AG09319 (cell line): ENCODE data around the gene HRH1.

Source experiments
- DNase-seq: peaks from one replicate; pipeline ENCODE4 v3.0.0-alpha.2; 2010; ENCODE audit warnings: low read depth; ENCODE audit errors: extremely low read depth
- TF ChIP-seq, protein P1 (sequence below): IDR thresholded peaks from 2 replicates; pipeline ENCODE4 v1.5.1; 2011; ENCODE audit warnings: low read depth, mild to moderate bottlenecking, inconsistent platforms, low read length, moderate library complexity

The HRH1 gene

DNA sequence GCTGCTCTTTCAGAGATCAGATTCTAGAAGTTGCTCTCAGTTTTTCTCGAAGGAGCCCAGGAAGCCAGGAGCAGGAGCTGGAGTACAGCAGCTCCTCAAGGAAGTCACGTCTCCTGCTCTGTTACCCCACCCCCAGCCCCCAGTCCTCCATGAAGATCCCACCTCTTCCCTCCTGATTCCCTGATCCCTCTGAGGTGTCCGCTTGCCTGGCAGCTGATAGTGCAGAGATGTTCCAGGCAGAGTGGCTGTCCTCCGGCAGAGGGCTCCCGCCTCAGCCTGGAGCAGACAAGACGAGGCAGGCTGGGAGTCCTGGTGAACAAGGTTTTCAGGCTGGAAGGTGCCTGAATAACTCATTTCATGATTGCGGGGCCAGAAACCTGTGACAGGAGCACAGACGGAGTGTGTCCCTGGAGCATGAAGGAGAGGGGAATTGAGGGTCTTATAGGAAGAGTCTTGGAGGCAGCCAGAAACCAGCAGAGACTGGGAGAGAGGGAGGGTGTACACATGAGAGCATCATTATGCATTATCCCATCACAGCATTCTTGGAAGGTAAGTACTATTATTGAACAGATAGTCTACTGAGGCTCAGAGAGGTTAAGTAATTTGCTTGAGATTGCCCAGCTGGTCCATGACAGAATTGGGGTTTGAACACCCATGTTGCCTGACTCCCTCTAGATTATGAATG, 1.2 kb downstream of the HRH1 start:
- DNase-seq = peak; percentile 62

DNA sequence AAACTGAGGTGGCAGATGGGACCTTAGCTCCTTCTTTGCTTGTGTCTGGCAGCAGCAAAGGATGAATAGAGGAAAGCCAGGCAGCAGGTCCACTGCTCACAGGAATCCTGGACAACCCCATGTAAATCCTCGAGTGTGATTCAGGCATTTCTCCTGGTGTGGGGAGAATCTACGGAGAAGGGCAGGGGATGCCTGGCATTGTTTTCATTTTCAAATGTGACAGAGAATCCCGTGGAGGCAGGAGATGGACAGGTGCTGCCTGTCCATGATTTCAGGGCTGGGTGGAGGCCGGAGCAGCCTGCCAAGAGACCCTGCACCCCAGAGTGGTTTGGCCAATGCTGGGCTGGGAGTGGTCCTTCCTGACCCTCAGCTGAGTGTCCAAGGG, 1.7 kb downstream of the HRH1 start:
- TF ChIP-seq, protein P1, sequence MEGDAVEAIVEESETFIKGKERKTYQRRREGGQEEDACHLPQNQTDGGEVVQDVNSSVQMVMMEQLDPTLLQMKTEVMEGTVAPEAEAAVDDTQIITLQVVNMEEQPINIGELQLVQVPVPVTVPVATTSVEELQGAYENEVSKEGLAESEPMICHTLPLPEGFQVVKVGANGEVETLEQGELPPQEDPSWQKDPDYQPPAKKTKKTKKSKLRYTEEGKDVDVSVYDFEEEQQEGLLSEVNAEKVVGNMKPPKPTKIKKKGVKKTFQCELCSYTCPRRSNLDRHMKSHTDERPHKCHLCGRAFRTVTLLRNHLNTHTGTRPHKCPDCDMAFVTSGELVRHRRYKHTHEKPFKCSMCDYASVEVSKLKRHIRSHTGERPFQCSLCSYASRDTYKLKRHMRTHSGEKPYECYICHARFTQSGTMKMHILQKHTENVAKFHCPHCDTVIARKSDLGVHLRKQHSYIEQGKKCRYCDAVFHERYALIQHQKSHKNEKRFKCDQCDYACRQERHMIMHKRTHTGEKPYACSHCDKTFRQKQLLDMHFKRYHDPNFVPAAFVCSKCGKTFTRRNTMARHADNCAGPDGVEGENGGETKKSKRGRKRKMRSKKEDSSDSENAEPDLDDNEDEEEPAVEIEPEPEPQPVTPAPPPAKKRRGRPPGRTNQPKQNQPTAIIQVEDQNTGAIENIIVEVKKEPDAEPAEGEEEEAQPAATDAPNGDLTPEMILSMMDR = no peak
- DNase-seq = no peak

More for the DNA sequence above, 1.2 kb downstream of the HRH1 start:
- TF ChIP-seq, protein P1 = peak; percentile 99

DNA sequence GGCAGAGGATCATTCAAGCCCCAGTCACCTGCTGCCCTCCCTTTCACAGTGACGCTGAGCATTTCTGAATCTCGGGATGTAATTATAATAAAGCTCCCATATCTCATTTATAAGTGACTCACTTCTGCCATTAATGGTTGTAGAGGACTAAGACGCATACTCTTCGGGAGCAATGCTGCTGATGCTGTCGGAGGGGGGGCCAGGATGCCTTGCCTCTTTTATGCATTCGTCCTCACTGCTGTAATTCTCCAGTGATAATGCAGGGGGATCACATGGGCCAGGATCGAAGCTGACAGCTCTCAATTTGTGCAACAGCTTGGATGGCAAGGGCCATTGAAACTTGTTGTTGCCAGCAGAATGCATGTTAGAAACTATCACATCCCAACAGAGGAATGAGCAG, 3.1 kb downstream of the HRH1 start:
- no peak for DNase-seq
- TF ChIP-seq, protein P1 = no peak

DNA sequence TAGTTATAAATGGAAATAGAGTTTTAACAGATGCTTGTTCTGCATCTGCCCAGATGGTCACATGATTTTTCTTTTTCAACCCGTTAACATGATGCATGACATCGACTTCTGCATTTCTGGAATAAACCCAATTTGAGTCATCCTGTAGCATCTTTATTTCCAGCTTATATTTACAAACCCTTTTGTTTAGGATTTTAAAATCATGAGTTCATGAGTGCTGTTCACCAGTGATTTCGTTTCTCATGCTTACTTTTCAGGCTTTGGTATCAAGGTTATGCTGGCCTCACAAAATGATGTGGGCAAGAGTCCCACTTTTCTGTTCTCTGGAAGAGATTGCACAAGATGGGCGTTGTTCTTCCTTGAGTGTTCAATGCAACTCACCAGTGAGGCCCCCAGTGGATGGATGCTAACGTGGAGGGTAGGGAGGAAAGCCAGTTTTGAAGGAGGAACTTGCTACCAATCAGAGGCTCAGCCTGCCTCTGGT, 5.2 kb downstream of the HRH1 start:
- TF ChIP-seq, protein P1 = peak; percentile 23
- peak; percentile 83 for DNase-seq

DNA sequence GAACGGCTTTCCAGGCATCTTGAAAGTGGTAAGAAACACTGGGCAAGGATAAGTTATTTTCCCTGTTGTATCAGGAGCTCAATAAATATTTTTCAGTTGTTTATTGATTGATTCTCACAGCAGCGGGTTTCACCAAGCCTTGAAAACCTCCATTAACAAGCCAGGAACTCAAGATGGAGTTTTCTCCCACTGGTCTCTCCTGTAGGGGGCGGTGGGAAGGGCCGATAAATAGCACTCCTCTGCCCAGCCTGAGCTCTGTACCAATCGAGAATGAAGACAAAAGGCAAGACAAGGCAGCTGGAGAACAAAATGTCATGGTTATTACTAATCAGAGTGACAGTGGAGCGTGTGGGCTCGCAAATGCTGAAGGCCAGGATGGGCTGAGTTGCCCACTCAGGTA, 7.4 kb downstream of the HRH1 start:
- no peak for DNase-seq
- TF ChIP-seq, protein P1 = no peak

DNA sequence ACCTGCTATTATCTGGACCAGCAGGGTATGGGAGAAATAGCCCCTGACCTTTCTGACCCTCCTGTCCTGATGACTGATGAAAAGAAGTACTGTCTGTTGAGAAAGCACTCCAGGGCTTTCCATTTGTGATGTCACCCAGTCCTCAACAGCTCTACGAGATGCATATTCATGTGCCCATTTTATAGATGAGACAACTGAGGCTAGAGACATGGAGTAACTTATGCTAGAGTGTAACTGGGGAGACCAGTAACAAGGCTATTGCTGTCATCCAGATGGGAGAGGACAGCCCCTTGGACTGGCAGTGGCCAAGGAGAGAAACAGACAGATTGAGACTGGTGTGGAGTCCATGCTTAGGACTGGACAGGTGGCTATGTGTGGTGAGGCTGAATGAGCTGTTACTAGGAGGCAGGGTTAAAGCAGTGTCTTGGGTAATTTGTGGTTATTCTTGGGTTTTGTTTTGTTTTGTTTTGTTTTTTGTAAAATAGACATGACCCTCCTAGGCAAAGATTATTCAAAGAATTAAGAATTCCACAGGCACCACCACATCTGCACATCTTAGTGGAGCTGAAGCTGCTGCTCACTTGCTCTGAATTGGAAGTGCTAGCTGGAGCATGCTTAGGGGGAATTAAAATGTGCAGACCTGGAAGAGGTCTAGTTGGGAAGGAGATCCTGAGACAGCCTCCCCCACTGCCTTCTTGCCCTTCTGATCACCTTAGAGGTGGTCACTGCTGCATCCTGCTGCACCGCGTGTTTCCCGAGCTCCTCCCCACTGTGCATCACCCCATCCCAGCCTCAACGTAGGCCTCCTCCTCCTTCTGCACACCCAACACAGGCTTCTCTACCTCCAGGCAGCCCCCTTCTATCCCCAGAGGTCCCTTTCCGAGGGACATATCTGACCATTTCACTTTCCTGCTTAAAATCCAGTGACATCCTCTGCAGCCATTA, 8.4 kb downstream of the HRH1 start:
- TF ChIP-seq, protein P1 = no peak
- no peak for DNase-seq

DNA sequence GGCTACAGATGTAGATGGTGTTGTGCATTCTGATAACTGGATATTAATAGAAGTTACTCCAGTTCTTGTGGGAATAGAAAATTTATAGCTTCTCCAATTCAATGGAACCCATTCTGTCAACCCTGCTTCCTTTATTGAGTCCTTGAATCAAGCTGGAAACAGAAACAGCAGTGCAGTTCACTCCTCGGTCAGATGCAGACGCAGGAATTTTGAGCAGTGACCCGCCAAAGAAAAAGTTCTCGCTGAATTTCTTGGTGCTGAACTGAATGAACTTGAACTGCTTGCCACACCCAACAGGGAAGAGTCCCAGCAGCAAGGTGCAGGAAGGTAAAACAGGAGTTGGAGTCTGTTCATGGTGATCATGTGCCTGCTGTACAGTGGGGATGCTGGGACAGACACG, 10.3 kb downstream of the HRH1 start:
- no peak for DNase-seq
- TF ChIP-seq, protein P1 = no peak
